NCI-H1417 treated with DMSO at 0.1 percent for 48 hours (cell line): ENCODE results near the gene PTPRCAP.
"Not testable (repeated sequence)": the region's sequence is repeated elsewhere in the genome, so short reads cannot be mapped to it uniquely, and the experiment has no call there.

ENCODE experiments used
- DNase-seq: peaks from one replicate; lab custom pipeline; 2025; lab: John Stamatoyannopoulos, UW

Gene PTPRCAP

GRCh38 chr11:67437082-67437808, at the start of gene PTPRCAP:
Gene PTPRCAP, minus strand, starts transcription at chr11:67437682. Its CDS starts 63 bp downstream, at chr11:67437619.
- no peak for DNase-seq

- no peak for DNase-seq
These were observed 49.2 kb upstream of the PTPRCAP start for GRCh38 chr11:67486481-67487195.

- not testable (repeated sequence) for DNase-seq
These were observed 48.4 kb upstream of the PTPRCAP start for GRCh38 chr11:67485873-67486361.

- DNase-seq = no peak
These were observed 47.4 kb upstream of the PTPRCAP start for GRCh38 chr11:67484847-67485311.

GRCh38 chr11:67483831-67484665, 46.6 kb upstream of the PTPRCAP start:
- no peak for DNase-seq

GRCh38 chr11:67482827-67483798, 45.6 kb upstream of the PTPRCAP start, which contains the start of gene AIP:
Gene AIP, plus strand, starts transcription at chr11:67483026. Its CDS starts 133 bp downstream, at chr11:67483159.
- peak; percentile 95 for DNase-seq

GRCh38 chr11:67482275-67482826, 44.9 kb upstream of the PTPRCAP start:
- DNase-seq = no peak

GRCh38 chr11:67477344-67478050, 40.0 kb upstream of the PTPRCAP start:
- not testable (repeated sequence) for DNase-seq

GRCh38 chr11:67476692-67477091, 39.2 kb upstream of the PTPRCAP start:
- not testable (repeated sequence) for DNase-seq

GRCh38 chr11:67472882-67473281, 35.4 kb upstream of the PTPRCAP start:
- DNase-seq = no peak

GRCh38 chr11:67470337-67471002, 33.0 kb upstream of the PTPRCAP start:
- no peak for DNase-seq

- no peak for DNase-seq
These were observed 32.0 kb upstream of the PTPRCAP start for GRCh38 chr11:67469508-67469811.

- DNase-seq = peak; percentile 43
These were observed 31.5 kb upstream of the PTPRCAP start, which contains the start of gene TMEM134 for GRCh38 chr11:67468759-67469507. Gene TMEM134, minus strand, starts transcription at chr11:67469251. Its CDS starts 59 bp downstream, at chr11:67469192.

- DNase-seq = no peak
These were observed 30.9 kb upstream of the PTPRCAP start for GRCh38 chr11:67468456-67468758.

GRCh38 chr11:67468056-67468455, 30.6 kb upstream of the PTPRCAP start:
- DNase-seq = no peak

GRCh38 chr11:67466962-67467771, 29.7 kb upstream of the PTPRCAP start:
- no peak for DNase-seq

- DNase-seq = no peak
These were observed 28.9 kb upstream of the PTPRCAP start for GRCh38 chr11:67466367-67466766.

- DNase-seq = not testable (repeated sequence)
These were observed 28.0 kb upstream of the PTPRCAP start for GRCh38 chr11:67465530-67465929.
